HCT116 (cell line): ENCODE data around the gene KBTBD13. TPM values are rescaled to one million over a fixed set of nuclear protein-coding genes. Genes with fewer than 3 reads are reported as not detected.

Experiments
- ATAC-seq: fragments of 200-7000 bp; cut with Tn5 transposase; 2 replicates; pipeline ENCODE4 v1.9.1; 2020; ENCODE audit warnings: mild to moderate bottlenecking, moderate library complexity
- BruUV-seq: library from RNA; stranded (reverse); fragments of 400-500 nt; replicated peaks from 2 replicates; lab custom pipeline; 2021; lab: Mats Ljungman, UMichigan
- CTCF ChIA-PET: fragments of 300-600 bp; sonication (Branson Sonifier 250); formaldehyde crosslinking; loops from one replicate; lab custom pipeline; 2021; ENCODE audit warnings: antibody characterized with exemption; lab: Charles Lee
- POLR2A ChIA-PET: fragments of 300-600, 350-600 bp; sonication (Branson Sonifier 250); formaldehyde crosslinking; loops from one replicate; lab custom pipeline; 2021; ENCODE audit warnings: antibody characterized with exemption; lab: Charles Lee
- RAD21 ChIA-PET, 2 experiments: fragments of 300-600 bp; sonication (Branson Sonifier 250); formaldehyde crosslinking; loops; one replicate each; lab custom pipeline; 2023; ENCODE audit warnings: low total read pairs in 2 of 2; ENCODE audit not compliant: uncharacterized antibody in 2 of 2, unreplicated experiment in 2 of 2, low non-redundant PET in 1 of 2; lab: Charles Lee
- DNase-seq: peaks from one replicate; pipeline ENCODE4 v3.0.0-alpha.2; 2010; ENCODE audit warnings: low read depth, low spot score
- H2AFZ ChIP-seq: fragments of 200-600 bp; shearing (Covaris generic), sonication (generic); 2 replicates; pipeline ENCODE4 v1.6.1; 2017; ENCODE audit warnings: low read depth, mixed run types, mixed read lengths, antibody characterized with exemption, low read length; ENCODE audit not compliant: poor library complexity, severe bottlenecking
- H3K27ac ChIP-seq: 2 replicates; pipeline ENCODE4 v1.5.1; 2012; ENCODE audit warnings: low read depth, low read length
- H3K27me3 ChIP-seq: fragments of 200-600 bp; sonication (generic); 2 replicates; pipeline ENCODE4 v1.6.1; 2016; ENCODE audit warnings: mixed run types, low read length, mixed read lengths; ENCODE audit not compliant: insufficient read depth
- H3K36me3 ChIP-seq, 2 experiments: fragments of 200-500 bp in 1 of 2; fragments of 200-600 bp in 1 of 2; sonication (Bioruptor generic) in 1 of 2; sonication (generic) in 1 of 2; 2 replicates each; pipeline versions ENCODE4 v1.5.1 to v1.6.1; 2014 to 2016; ENCODE audit warnings: low read length in 2 of 2, inconsistent platforms in 1 of 2, mixed read lengths in 1 of 2, mixed run types in 1 of 2; ENCODE audit not compliant: insufficient read depth in 2 of 2, control insufficient read depth in 1 of 2
- H3K4me1 ChIP-seq, 2 experiments: fragments of 200-600 bp in 1 of 2; sonication (generic) in 1 of 2; 2 replicates each; pipeline versions ENCODE4 v1.5.1 to v1.6.1; 2012 to 2017; ENCODE audit warnings: low read length in 2 of 2, inconsistent platforms in 1 of 2, mild to moderate bottlenecking in 1 of 2, mixed read lengths in 1 of 2, mixed run types in 1 of 2, moderate library complexity in 1 of 2; ENCODE audit not compliant: insufficient read depth in 2 of 2, control insufficient read depth in 1 of 2
- H3K4me2 ChIP-seq: fragments of 200-600 bp; sonication (generic); 2 replicates; pipeline ENCODE4 v1.6.1; 2017; ENCODE audit warnings: mixed run types, low read length, mixed read lengths
- H3K4me3 ChIP-seq, 2 experiments: fragments of 200-600 bp in 1 of 2; sonication (generic) in 1 of 2; replicated peaks in 1 of 2; 2 replicates each; pipeline ENCODE4 v1.5.1; 2011 to 2016; ENCODE audit warnings: low read length in 2 of 2, control low read depth in 1 of 2, low read depth in 1 of 2, mild to moderate bottlenecking in 1 of 2, mixed read lengths in 1 of 2, mixed run types in 1 of 2
- H3K79me2 ChIP-seq: fragments of 200-600 bp; sonication (generic); 2 replicates; pipeline ENCODE4 v1.6.1; 2017; ENCODE audit warnings: mild to moderate bottlenecking, mixed run types, low read length, moderate library complexity, mixed read lengths; ENCODE audit not compliant: insufficient read depth
- H3K9ac ChIP-seq: fragments of 200-600 bp; sonication (generic); 2 replicates; pipeline ENCODE4 v1.6.1; 2016; ENCODE audit warnings: low read length, mixed read lengths
- H3K9me2 ChIP-seq: fragments of 200-600 bp; sonication (generic), shearing (Covaris generic); 2 replicates; pipeline ENCODE4 v1.6.1; 2017; ENCODE audit warnings: mixed run types, mild to moderate bottlenecking, moderate library complexity; ENCODE audit not compliant: insufficient read depth
- H3K9me3 ChIP-seq, 2 experiments: fragments of 200-500 bp in 1 of 2; fragments of 200-600 bp in 1 of 2; sonication (Bioruptor generic) in 1 of 2; sonication (generic) in 1 of 2; 2 replicates each; pipeline ENCODE4 v1.6.1; 2014 to 2017; ENCODE audit warnings: low read length in 2 of 2, mixed read lengths in 2 of 2, inconsistent platforms in 1 of 2, low read depth in 1 of 2, mild to moderate bottlenecking in 1 of 2, mixed run types in 1 of 2, moderate library complexity in 1 of 2; ENCODE audit not compliant: control insufficient read depth in 1 of 2, insufficient read depth in 1 of 2
- H4K20me1 ChIP-seq: fragments of 200-600 bp; sonication (generic), shearing (Covaris generic); 2 replicates; pipeline ENCODE4 v1.6.1; 2017; ENCODE audit warnings: mixed run types, mild to moderate bottlenecking, moderate library complexity; ENCODE audit not compliant: insufficient read depth
- CEBPB ChIP-seq: IDR thresholded peaks from 2 replicates; pipeline ENCODE4 v1.6.1; 2012; ENCODE audit warnings: low read depth
- EZH2 ChIP-seq: fragments of 200-600 bp; sonication (generic); IDR thresholded peaks from 2 replicates; pipeline ENCODE4 v1.6.1; 2017; ENCODE audit warnings: antibody characterized with exemption, mixed run types
- FOSL1 ChIP-seq: IDR thresholded peaks from 2 replicates; pipeline ENCODE4 v1.6.1; 2012; ENCODE audit warnings: low read depth
- POLR2AphosphoS5 ChIP-seq: IDR thresholded peaks from 2 replicates; pipeline ENCODE4 v1.6.1; 2011; ENCODE audit warnings: mild to moderate bottlenecking, low read depth, low read length, moderate library complexity
- SRF ChIP-seq: IDR thresholded peaks from 2 replicates; pipeline ENCODE4 v1.6.1; 2012; ENCODE audit warnings: low read depth
- TCF7L2 ChIP-seq: IDR thresholded peaks from 2 replicates; pipeline ENCODE4 v1.7.0; 2011; ENCODE audit warnings: borderline replicate concordance, inconsistent platforms; ENCODE audit not compliant: insufficient read depth, insufficient read length; ENCODE audit errors: extremely low read depth
- YY1 ChIP-seq: IDR thresholded peaks from 2 replicates; pipeline ENCODE4 v1.6.1; 2011; ENCODE audit warnings: low read length, low read depth, moderate library complexity, mild to moderate bottlenecking; ENCODE audit not compliant: insufficient replicate concordance; ENCODE audit errors: extremely low read depth
- ZFX ChIP-seq: fragments of 450-650 bp; IDR thresholded peaks from 2 replicates; pipeline ENCODE4 v1.6.1; 2017
- ZNF274 ChIP-seq: fragments of 200-500 bp; sonication (Bioruptor generic); IDR thresholded peaks from 2 replicates; pipeline ENCODE4 v1.6.1; 2014; ENCODE audit warnings: mild to moderate bottlenecking, low read depth, low read length, inconsistent platforms
- intact Hi-C: fragments of 100-400 bp; cut with micrococcal nuclease; formaldehyde crosslinking; loops from 2 replicates; pipeline ENCODE4 v1.10.0; 2022
- total RNA-seq: library from RNA; stranded (reverse); gene quantifications from one replicate; pipeline ENCODE4 v1.2.1, GENCODE V29; 2021; ENCODE audit not compliant: unreplicated experiment

The KBTBD13 gene
- total RNA-seq, 1 experiment from 2014 or later = not detected

DNA sequence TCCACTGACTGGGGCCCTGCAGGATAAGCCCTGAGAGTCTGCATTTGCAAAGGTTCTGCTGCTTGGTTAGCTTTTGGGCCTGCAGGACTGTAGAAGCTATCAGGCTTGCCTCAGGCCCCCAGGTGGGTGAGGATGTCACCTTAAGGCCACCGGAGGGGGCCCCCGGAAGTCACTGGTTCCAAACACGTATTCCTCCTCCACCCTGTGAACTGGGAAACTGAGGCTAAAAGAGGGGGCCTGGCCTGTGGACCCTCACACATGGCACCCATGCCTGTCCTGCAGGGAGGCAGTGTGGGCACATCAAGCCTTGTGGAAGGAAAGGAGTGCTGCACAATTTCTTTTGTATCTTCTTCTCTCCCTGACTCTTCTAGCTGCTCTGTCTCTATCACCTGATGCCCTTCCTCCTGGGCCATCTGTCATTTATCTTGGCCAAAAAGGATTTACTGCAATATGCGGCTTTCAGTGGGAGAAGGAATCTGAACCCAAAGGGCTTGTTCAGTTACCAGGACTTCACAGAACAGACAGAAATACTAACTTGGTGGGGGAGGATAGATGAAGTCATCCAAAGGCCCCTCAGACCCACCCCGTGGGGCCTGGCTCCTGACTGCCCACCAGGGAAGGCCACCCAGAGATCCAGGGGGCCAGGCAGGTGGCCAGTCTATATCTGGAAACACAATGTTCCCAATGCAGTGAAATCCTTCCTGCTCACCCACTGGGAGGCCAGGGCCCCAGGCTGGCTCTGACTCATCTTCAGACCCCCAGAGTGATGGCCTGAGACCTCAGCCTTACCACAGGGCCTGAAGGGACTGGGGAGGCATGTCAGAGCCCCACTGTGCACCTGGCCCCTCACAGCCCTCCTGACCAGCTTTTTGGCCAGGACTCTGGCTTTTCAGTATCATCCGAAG lies 20.2 kb downstream of the KBTBD13 start:
- H3K4me1 ChIP-seq = no peaks in the 10 kb centered on the region
- ATAC-seq = no peak
- no peak overlapping the region for H3K4me3 ChIP-seq
- H3K27me3 ChIP-seq = no peaks in the 10 kb centered on the region
- CTCF ChIA-PET = no interaction called here
- peaks cover 6% of the 10 kb centered on the region in 2 experiments; a peak in 3 of 4 replicates for H3K36me3 ChIP-seq
- intact Hi-C loops = no loop called here
- no peaks in the 10 kb centered on the region for H4K20me1 ChIP-seq
- TF ChIP-seq POLR2AphosphoS5 (no peak), ZNF274 (no peak), SRF (no peak), FOSL1 (no peak), CEBPB (no peak), ZFX (no peak), EZH2 (no peak), TCF7L2 (no peak), YY1 (no peak)
- TF ChIP-seq, all 23 proteins: peak for 0
- H3K79me2 ChIP-seq = no peaks in the 10 kb centered on the region
- ChIA-PET POLR2A (no interaction called here), RAD21 (no interaction called here)
- H3K9me3 ChIP-seq = no peaks in the 10 kb centered on the region
- H3K9me2 ChIP-seq = no peaks in the 10 kb centered on the region
- H3K4me2 ChIP-seq = no peak overlapping the region
- H3K9ac ChIP-seq = no peak overlapping the region
- no peak overlapping the region for H3K27ac ChIP-seq
- H2AFZ ChIP-seq = no peak overlapping the region
- BruUV-seq = no TSS peak
- DNase-seq = no peak
